GM23338 (cell line): ENCODE results near the gene ACSF2. TPM values are rescaled to one million over a fixed set of nuclear protein-coding genes. Genes with fewer than 3 reads are reported as not detected.

ENCODE experiments used
- ATAC-seq: fragments of 200-7000 bp; cut with Tn5 transposase; 3 replicates; pipeline ENCODE4 v1.9.1; 2020
- DNase-seq: peaks from one replicate; pipeline ENCODE4 v3.0.0-alpha.2; 2015; ENCODE audit warnings: low spot score
- H2AFZ ChIP-seq: fragments of 200-600 bp; sonication (generic); 2 replicates; pipeline ENCODE4 v1.8.0; 2016; ENCODE audit warnings: antibody characterized with exemption, mild to moderate bottlenecking, moderate library complexity
- H3F3A ChIP-seq: fragments of 200-600 bp; sonication (generic); replicated peaks from 2 replicates; pipeline ENCODE4 v1.8.0; 2017; ENCODE audit warnings: antibody characterized with exemption, mixed run types, low read depth
- H3K27ac ChIP-seq: fragments of 200-600 bp; sonication (generic); 2 replicates; pipeline ENCODE4 v1.6.1; 2016; ENCODE audit warnings: low read depth
- H3K27me3 ChIP-seq: fragments of 200-600 bp; sonication (generic); 2 replicates; pipeline ENCODE4 v1.8.0; 2016; ENCODE audit warnings: mild to moderate bottlenecking, mixed run types, moderate library complexity; ENCODE audit not compliant: insufficient read depth
- H3K36me3 ChIP-seq: fragments of 200-600 bp; sonication (generic); 2 replicates; pipeline ENCODE4 v1.8.0; 2016; ENCODE audit warnings: mild to moderate bottlenecking; ENCODE audit not compliant: insufficient read depth
- H3K4me1 ChIP-seq: fragments of 200-600 bp; sonication (generic); 2 replicates; pipeline ENCODE4 v1.8.0; 2016; ENCODE audit warnings: mild to moderate bottlenecking, moderate library complexity; ENCODE audit not compliant: insufficient read depth
- H3K4me2 ChIP-seq: fragments of 200-600 bp; sonication (generic); 2 replicates; pipeline ENCODE4 v1.7.1; 2017; ENCODE audit warnings: mixed run types
- H3K4me3 ChIP-seq: fragments of 200-600 bp; sonication (generic); 2 replicates; pipeline ENCODE4 v1.6.1; 2016; ENCODE audit warnings: mixed run types
- H3K79me2 ChIP-seq: fragments of 200-600 bp; sonication (generic); replicated peaks from 2 replicates; pipeline ENCODE4 v1.8.0; 2017; ENCODE audit warnings: mild to moderate bottlenecking; ENCODE audit not compliant: insufficient read depth
- H3K9me2 ChIP-seq: fragments of 200-600 bp; sonication (generic); 2 replicates; pipeline ENCODE4 v1.8.0; 2017; ENCODE audit not compliant: insufficient read depth
- H4K20me1 ChIP-seq: fragments of 200-600 bp; sonication (generic); replicated peaks from 2 replicates; pipeline ENCODE4 v1.8.0; 2017; ENCODE audit warnings: mild to moderate bottlenecking; ENCODE audit not compliant: insufficient read depth
- H3K27ac Mint-ChIP-seq: 2 replicates; pipeline ENCODE4 v1.8.0; 2020; ENCODE audit warnings: inconsistent platforms, mild to moderate bottlenecking, moderate library complexity, mixed read lengths
- H3K27me3 Mint-ChIP-seq: 3 replicates; pipeline ENCODE4 v1.8.0; 2022; ENCODE audit warnings: low read depth, mild to moderate bottlenecking, moderate library complexity, mixed read lengths, inconsistent platforms; ENCODE audit not compliant: insufficient read depth, poor library complexity
- H3K36me3 Mint-ChIP-seq: 3 replicates; pipeline ENCODE4 v1.8.0; 2021; ENCODE audit warnings: low read depth, mild to moderate bottlenecking, inconsistent platforms, moderate library complexity, mixed read lengths
- H3K4me1 Mint-ChIP-seq: 3 replicates; pipeline ENCODE4 v1.8.0; 2020; ENCODE audit warnings: mild to moderate bottlenecking, inconsistent platforms, mixed read lengths
- H3K4me3 Mint-ChIP-seq: 3 replicates; pipeline ENCODE4 v1.8.0; 2021; ENCODE audit warnings: moderate library complexity, mild to moderate bottlenecking, inconsistent platforms, mixed read lengths
- H3K9me3 Mint-ChIP-seq: 3 replicates; pipeline ENCODE4 v1.8.0; 2020; ENCODE audit warnings: moderate library complexity, mild to moderate bottlenecking, inconsistent platforms, mixed read lengths
- CREB1 ChIP-seq: fragments of 250-450 bp; sonication (Bioruptor Pico); IDR thresholded peaks from 2 replicates; pipeline ENCODE4 v1.5.0; 2020; ENCODE audit warnings: low read depth, mild to moderate bottlenecking, moderate library complexity
- CTCF ChIP-seq, 2 experiments: fragments of 200-600 bp in 1 of 2; sonication (generic) in 1 of 2; conservative IDR thresholded peaks; 2 replicates each; pipeline versions ENCODE4 v1.5.1 to v1.6.1; 2016 to 2017; ENCODE audit warnings: antibody characterized with exemption in 2 of 2, low read depth in 2 of 2, mild to moderate bottlenecking in 2 of 2, moderate library complexity in 1 of 2
- EZH2 ChIP-seq: fragments of 200-600 bp; sonication (generic); IDR thresholded peaks from one replicate; pipeline ENCODE4 v1.8.0; 2017; ENCODE audit warnings: antibody characterized with exemption, mild to moderate bottlenecking, low read depth; ENCODE audit not compliant: unreplicated experiment
- EZH2phosphoT487 ChIP-seq: fragments of 200-600 bp; sonication (generic); IDR thresholded peaks from one replicate; pipeline ENCODE4 v1.8.1; 2018; ENCODE audit warnings: antibody characterized with exemption; ENCODE audit not compliant: unreplicated experiment
- JUNB ChIP-seq: IDR thresholded peaks from one replicate; pipeline ENCODE4 v1.6.1; 2016; ENCODE audit warnings: antibody characterized with exemption; ENCODE audit not compliant: unreplicated experiment
- NANOG ChIP-seq: IDR thresholded peaks from 2 replicates; pipeline ENCODE4 v1.6.1; 2016; ENCODE audit warnings: antibody characterized with exemption, borderline replicate concordance
- POLR2AphosphoS5 ChIP-seq: IDR thresholded peaks from 2 replicates; pipeline ENCODE4 v1.6.1; 2016; ENCODE audit warnings: antibody characterized with exemption, low read depth
- STAT1 ChIP-seq: IDR thresholded peaks from one replicate; pipeline ENCODE4 v1.6.1; 2016; ENCODE audit warnings: antibody characterized with exemption; ENCODE audit not compliant: unreplicated experiment
- ZNF114 ChIP-seq: fragments of 250-450 bp; sonication (Bioruptor Pico); IDR thresholded peaks from 2 replicates; pipeline ENCODE4 v1.5.0; 2020; ENCODE audit warnings: mild to moderate bottlenecking, moderate library complexity
- ZNF331 ChIP-seq: fragments of 250-450 bp; sonication (Bioruptor Pico); IDR thresholded peaks from 2 replicates; pipeline ENCODE4 v1.5.0; 2020; ENCODE audit warnings: low read depth, mild to moderate bottlenecking, moderate library complexity
- polyA plus RNA-seq: library from polyadenylated mRNA; unstranded; fragments of >200 nt; fragmentation: Nextera tagmentation; extraction: Ambion mirVana; gene quantifications from 2 replicates; pipeline ENCODE4 v1.2.1, GENCODE V29; 2016
- total RNA-seq: library from RNA; depleted of rRNA; stranded (reverse); fragments of >200 nt; shearing (Covaris generic); gene quantifications from 2 replicates; pipeline ENCODE4 v1.2.3, GENCODE V29; 2014
- TF ChIP-seq, protein P1 (sequence below): IDR thresholded peaks from 2 replicates; pipeline ENCODE4 v1.6.1; 2016; ENCODE audit warnings: antibody characterized with exemption
- TF ChIP-seq, protein P2 (sequence below): IDR thresholded peaks from one replicate; pipeline ENCODE4 v1.6.1; 2018; ENCODE audit warnings: antibody characterized with exemption; ENCODE audit not compliant: unreplicated experiment
- TF ChIP-seq, protein P3 (sequence below): fragments of 250-450 bp; sonication (Bioruptor Pico); IDR thresholded peaks from 2 replicates; pipeline ENCODE4 v1.5.0; 2020; ENCODE audit warnings: mild to moderate bottlenecking, moderate library complexity

The ACSF2 gene
- total and polyA plus RNA-seq, 2 experiments from 2014 or later, result 6.9 to 12.4 TPM

DNA sequence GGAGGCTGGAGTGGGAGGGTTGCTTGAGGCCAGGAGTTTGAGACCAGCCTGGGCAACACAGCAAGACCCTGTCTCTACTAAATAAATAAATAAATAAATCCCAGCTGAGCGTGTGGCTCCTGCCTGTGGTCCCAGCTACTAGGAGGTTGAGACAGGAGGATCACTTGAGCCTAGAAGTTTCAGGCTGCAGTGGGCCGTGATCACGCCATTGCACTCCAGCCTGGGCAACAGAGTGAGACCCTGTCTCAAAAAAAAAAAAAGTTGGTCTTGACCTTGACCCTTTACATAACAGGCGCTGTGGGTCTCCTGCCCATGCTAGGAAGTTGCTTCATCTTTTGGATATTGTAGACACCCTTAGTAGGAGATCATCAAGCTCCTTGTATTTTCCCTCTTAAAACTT, 11.4 kb downstream of the ACSF2 start:
- H3K36me3 Mint-ChIP-seq, result no peaks in the 10 kb centered on the region; the same call in 2 of the 3 replicates
- peaks cover 4% of the 10 kb centered on the region; the same call in 1 of the 3 replicates for H3K4me1 Mint-ChIP-seq
- no peak overlapping the region for H2AFZ ChIP-seq
- no peaks in the 10 kb centered on the region for H3K27me3 ChIP-seq
- H3K9me2 ChIP-seq, result no peaks in the 10 kb centered on the region
- TF ChIP-seq EZH2phosphoT487 (no peak), ZNF331 (no peak), NANOG (no peak), STAT1 (no peak), EZH2 (no peak), POLR2AphosphoS5 (no peak), JUNB (no peak), ZNF114 (CRISPR knock-in tag) (no peak), CREB1 (CRISPR knock-in tag) (no peak), CTCF (conservative IDR thresholded peaks at IDR 0.05; ENCODE audit: low read depth in 2 of 2) (no peak)
- TF ChIP-seq, protein P1, sequence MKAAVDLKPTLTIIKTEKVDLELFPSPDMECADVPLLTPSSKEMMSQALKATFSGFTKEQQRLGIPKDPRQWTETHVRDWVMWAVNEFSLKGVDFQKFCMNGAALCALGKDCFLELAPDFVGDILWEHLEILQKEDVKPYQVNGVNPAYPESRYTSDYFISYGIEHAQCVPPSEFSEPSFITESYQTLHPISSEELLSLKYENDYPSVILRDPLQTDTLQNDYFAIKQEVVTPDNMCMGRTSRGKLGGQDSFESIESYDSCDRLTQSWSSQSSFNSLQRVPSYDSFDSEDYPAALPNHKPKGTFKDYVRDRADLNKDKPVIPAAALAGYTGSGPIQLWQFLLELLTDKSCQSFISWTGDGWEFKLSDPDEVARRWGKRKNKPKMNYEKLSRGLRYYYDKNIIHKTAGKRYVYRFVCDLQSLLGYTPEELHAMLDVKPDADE, result no peak
- TF ChIP-seq, protein P2, sequence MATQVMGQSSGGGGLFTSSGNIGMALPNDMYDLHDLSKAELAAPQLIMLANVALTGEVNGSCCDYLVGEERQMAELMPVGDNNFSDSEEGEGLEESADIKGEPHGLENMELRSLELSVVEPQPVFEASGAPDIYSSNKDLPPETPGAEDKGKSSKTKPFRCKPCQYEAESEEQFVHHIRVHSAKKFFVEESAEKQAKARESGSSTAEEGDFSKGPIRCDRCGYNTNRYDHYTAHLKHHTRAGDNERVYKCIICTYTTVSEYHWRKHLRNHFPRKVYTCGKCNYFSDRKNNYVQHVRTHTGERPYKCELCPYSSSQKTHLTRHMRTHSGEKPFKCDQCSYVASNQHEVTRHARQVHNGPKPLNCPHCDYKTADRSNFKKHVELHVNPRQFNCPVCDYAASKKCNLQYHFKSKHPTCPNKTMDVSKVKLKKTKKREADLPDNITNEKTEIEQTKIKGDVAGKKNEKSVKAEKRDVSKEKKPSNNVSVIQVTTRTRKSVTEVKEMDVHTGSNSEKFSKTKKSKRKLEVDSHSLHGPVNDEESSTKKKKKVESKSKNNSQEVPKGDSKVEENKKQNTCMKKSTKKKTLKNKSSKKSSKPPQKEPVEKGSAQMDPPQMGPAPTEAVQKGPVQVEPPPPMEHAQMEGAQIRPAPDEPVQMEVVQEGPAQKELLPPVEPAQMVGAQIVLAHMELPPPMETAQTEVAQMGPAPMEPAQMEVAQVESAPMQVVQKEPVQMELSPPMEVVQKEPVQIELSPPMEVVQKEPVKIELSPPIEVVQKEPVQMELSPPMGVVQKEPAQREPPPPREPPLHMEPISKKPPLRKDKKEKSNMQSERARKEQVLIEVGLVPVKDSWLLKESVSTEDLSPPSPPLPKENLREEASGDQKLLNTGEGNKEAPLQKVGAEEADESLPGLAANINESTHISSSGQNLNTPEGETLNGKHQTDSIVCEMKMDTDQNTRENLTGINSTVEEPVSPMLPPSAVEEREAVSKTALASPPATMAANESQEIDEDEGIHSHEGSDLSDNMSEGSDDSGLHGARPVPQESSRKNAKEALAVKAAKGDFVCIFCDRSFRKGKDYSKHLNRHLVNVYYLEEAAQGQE, result no peak
- TF ChIP-seq, protein P3, sequence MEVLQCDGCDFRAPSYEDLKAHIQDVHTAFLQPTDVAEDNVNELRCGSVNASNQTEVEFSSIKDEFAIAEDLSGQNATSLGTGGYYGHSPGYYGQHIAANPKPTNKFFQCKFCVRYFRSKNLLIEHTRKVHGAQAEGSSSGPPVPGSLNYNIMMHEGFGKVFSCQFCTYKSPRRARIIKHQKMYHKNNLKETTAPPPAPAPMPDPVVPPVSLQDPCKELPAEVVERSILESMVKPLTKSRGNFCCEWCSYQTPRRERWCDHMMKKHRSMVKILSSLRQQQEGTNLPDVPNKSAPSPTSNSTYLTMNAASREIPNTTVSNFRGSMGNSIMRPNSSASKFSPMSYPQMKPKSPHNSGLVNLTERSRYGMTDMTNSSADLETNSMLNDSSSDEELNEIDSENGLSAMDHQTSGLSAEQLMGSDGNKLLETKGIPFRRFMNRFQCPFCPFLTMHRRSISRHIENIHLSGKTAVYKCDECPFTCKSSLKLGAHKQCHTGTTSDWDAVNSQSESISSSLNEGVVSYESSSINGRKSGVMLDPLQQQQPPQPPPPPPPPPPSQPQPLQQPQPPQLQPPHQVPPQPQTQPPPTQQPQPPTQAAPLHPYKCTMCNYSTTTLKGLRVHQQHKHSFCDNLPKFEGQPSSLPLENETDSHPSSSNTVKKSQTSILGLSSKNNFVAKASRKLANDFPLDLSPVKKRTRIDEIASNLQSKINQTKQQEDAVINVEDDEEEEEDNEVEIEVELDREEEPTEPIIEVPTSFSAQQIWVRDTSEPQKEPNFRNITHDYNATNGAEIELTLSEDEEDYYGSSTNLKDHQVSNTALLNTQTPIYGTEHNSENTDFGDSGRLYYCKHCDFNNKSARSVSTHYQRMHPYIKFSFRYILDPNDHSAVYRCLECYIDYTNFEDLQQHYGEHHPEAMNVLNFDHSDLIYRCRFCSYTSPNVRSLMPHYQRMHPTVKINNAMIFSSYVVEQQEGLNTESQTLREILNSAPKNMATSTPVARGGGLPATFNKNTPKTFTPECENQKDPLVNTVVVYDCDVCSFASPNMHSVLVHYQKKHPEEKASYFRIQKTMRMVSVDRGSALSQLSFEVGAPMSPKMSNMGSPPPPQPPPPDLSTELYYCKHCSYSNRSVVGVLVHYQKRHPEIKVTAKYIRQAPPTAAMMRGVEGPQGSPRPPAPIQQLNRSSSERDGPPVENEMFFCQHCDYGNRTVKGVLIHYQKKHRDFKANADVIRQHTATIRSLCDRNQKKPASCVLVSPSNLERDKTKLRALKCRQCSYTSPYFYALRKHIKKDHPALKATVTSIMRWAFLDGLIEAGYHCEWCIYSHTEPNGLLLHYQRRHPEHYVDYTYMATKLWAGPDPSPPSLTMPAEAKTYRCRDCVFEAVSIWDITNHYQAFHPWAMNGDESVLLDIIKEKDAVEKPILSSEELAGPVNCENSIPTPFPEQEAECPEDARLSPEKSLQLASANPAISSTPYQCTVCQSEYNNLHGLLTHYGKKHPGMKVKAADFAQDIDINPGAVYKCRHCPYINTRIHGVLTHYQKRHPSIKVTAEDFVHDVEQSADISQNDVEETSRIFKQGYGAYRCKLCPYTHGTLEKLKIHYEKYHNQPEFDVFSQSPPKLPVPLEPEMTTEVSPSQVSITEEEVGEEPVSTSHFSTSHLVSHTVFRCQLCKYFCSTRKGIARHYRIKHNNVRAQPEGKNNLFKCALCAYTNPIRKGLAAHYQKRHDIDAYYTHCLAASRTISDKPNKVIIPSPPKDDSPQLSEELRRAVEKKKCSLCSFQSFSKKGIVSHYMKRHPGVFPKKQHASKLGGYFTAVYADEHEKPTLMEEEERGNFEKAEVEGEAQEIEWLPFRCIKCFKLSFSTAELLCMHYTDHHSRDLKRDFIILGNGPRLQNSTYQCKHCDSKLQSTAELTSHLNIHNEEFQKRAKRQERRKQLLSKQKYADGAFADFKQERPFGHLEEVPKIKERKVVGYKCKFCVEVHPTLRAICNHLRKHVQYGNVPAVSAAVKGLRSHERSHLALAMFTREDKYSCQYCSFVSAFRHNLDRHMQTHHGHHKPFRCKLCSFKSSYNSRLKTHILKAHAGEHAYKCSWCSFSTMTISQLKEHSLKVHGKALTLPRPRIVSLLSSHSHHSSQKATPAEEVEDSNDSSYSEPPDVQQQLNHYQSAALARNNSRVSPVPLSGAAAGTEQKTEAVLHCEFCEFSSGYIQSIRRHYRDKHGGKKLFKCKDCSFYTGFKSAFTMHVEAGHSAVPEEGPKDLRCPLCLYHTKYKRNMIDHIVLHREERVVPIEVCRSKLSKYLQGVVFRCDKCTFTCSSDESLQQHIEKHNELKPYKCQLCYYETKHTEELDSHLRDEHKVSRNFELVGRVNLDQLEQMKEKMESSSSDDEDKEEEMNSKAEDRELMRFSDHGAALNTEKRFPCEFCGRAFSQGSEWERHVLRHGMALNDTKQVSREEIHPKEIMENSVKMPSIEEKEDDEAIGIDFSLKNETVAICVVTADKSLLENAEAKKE, result no peak
- no peak overlapping the region for H3K4me2 ChIP-seq
- H3K27ac Mint-ChIP-seq, result no peak overlapping the region
- no peaks in the 10 kb centered on the region for H3K79me2 ChIP-seq
- H3K4me3 Mint-ChIP-seq, result no peak overlapping the region
- H3K9me3 Mint-ChIP-seq, result no peaks in the 10 kb centered on the region
- no peaks in the 10 kb centered on the region for H3K4me1 ChIP-seq
- DNase-seq, result no peak
- no peak for ATAC-seq
- H3K36me3 ChIP-seq, result no peaks in the 10 kb centered on the region
- no peaks in the 10 kb centered on the region for H3F3A ChIP-seq
- no peak overlapping the region for H3K4me3 ChIP-seq
- H4K20me1 ChIP-seq, result no peaks in the 10 kb centered on the region
- peaks cover 3% of the 10 kb centered on the region for H3K27me3 Mint-ChIP-seq
- H3K27ac ChIP-seq, result no peak overlapping the region
